BLaER1 (cell line): Measurements from ENCODE around the gene ZC3H15.

Experiments used
- H3K27ac ChIP-seq: shearing (Covaris generic); formaldehyde crosslinking; 2 replicates; pipeline ENCODE4 v1.8.1; 2022
- H3K27me3 ChIP-seq: shearing (Covaris generic); formaldehyde crosslinking; 2 replicates; pipeline ENCODE4 v1.8.1; 2022
- H3K36me3 ChIP-seq: shearing (Covaris generic); formaldehyde crosslinking; 2 replicates; pipeline ENCODE4 v1.8.1; 2022
- H3K4me1 ChIP-seq: shearing (Covaris generic); formaldehyde crosslinking; 2 replicates; pipeline ENCODE4 v1.8.1; 2022
- H3K4me2 ChIP-seq: shearing (Covaris generic); formaldehyde crosslinking; 2 replicates; pipeline ENCODE4 v1.8.1; 2022
- H3K4me3 ChIP-seq: shearing (Covaris generic); formaldehyde crosslinking; 2 replicates; pipeline ENCODE4 v1.8.1; 2022
- H3K9ac ChIP-seq: shearing (Covaris generic); formaldehyde crosslinking; 2 replicates; pipeline ENCODE4 v1.8.1; 2022
- H3K9me3 ChIP-seq: shearing (Covaris generic); formaldehyde crosslinking; 2 replicates; pipeline ENCODE4 v1.8.1; 2022
- H4K20me1 ChIP-seq: shearing (Covaris generic); formaldehyde crosslinking; 2 replicates; pipeline ENCODE4 v1.8.1; 2022
- Cebpa-rat ChIP-seq: shearing (Covaris generic); IDR thresholded peaks from 2 replicates; pipeline ENCODE4 v1.8.1; 2022

ZC3H15 gene

DNA sequence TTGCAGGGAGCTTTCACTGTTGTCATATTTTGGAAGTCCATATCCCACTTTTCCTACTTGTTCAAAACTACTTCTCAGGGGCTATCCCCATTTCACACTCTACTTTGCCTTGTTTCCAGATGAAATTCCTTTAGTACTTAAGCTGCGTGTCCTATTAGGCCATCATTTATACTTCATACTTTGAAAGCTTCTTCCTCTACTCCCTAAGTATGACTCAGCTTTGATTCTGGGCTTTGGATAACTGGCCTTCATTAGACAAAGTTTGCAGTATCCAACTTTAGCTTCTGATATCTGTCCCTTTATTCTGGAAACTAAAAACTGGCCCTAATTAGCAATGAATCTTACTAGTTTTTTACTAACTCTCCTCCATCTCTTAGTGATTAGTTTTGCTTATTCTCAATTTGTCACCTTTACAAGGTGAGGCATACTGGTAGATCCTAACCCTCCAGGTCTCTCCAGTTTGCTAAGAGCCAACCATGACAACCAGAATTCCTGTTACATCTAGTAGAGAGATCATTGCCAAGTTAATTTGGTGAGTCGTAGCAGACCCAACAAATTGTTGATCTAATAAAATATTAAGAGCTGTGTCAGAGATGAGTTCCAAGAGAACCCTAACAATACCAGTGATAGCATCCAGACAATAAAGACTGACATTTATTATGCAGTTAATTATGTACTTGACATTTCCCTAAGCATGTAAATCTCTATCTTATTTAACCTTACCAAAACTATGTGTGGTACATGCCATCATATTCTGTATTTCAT lies 72.6 kb downstream of the ZC3H15 start:
- TF ChIP-seq Cebpa-rat: no peak
- Histone ChIP-seq H3K4me1 (no peaks in the 10 kb centered on the region), H3K9me3 (no peaks in the 10 kb centered on the region)

More for the DNA sequence above, 72.6 kb downstream of the ZC3H15 start:
- H3K36me3 ChIP-seq: no peaks in the 10 kb centered on the region
- no peak overlapping the region for H3K4me3 ChIP-seq
- H3K27ac ChIP-seq: no peak overlapping the region
- H3K4me2 ChIP-seq: no peak overlapping the region
- H4K20me1 ChIP-seq: no peaks in the 10 kb centered on the region
- H3K9ac ChIP-seq: no peak overlapping the region
- no peaks in the 10 kb centered on the region for H3K27me3 ChIP-seq
